ENCODE data around the gene WIPF1.

- TF ChIP-seq POLR2A (IDR thresholded peaks at IDR 0.05; ENCODE audit: borderline replicate concordance, extremely low read depth, insufficient read depth, insufficient read length): no peak
- TF ChIP-seq CTCF (IDR thresholded peaks at IDR 0.05 in 2 of 3, conservative IDR thresholded peaks at IDR 0.05 in 1 of 3; ENCODE audit: borderline replicate concordance in 1 of 3, insufficient read depth in 1 of 3, low read depth in 2 of 3, low read length in 2 of 3): no peak
- no peak for TF ChIP-seq POLR2AphosphoS5 (IDR thresholded peaks at IDR 0.05; ENCODE audit: low read depth, low read length)
- TF ChIP-seq REST (IDR thresholded peaks at IDR 0.05; ENCODE audit: low read depth): no peak
- no peak for TF ChIP-seq SIN3A (IDR thresholded peaks at IDR 0.05; ENCODE audit: low read depth)
- no peak for TF ChIP-seq ZFX (IDR thresholded peaks at IDR 0.05)
- TF ChIP-seq EZH2 (IDR thresholded peaks at IDR 0.05): no peak
- TF ChIP-seq JUND (IDR thresholded peaks at IDR 0.05): no peak
- TF ChIP-seq FOSL1 (IDR thresholded peaks at IDR 0.05; ENCODE audit: low read depth): no peak
- TF ChIP-seq YY1 (IDR thresholded peaks at IDR 0.05; ENCODE audit: extremely low read depth, insufficient replicate concordance, low read depth, low read length): no peak
- TF ChIP-seq CBX3 (IDR thresholded peaks at IDR 0.05; ENCODE audit: low read depth): no peak
- no peak for TF ChIP-seq RAD21 (IDR thresholded peaks at IDR 0.05; ENCODE audit: low read depth)
Observed at GRCh38 chr2:174595891-174596397, 1.7 kb downstream of the WIPF1 start.

Data from HCT116 (cell line).